Right lobe of liver (tissue), 4 donors: Measurements from ENCODE around the gene FBLN1.

Experiments
- CTCF ChIP-seq, 4 donors: fragments of 200-600 bp in 3 of 4; fragments of 450-650 bp in 1 of 4; IDR thresholded peaks; one replicate each; pipeline versions ENCODE4 v1.5.1 to v1.8.0; 2016 to 2022; ENCODE audit warnings: antibody characterized with exemption in 4 of 4, mild to moderate bottlenecking in 2 of 4
- POLR2A ChIP-seq: fragments of 450-650 bp; IDR thresholded peaks from one replicate; pipeline ENCODE4 v1.6.1; 2017; ENCODE audit warnings: antibody characterized with exemption, mild to moderate bottlenecking
- donor health status: DM: no; HTN: no; CAD: no.
- donor health status: DM: no; HTN: no; CAD: no.
- donor health status: DM: no; HTN: yes; CAD: no.

DNA sequence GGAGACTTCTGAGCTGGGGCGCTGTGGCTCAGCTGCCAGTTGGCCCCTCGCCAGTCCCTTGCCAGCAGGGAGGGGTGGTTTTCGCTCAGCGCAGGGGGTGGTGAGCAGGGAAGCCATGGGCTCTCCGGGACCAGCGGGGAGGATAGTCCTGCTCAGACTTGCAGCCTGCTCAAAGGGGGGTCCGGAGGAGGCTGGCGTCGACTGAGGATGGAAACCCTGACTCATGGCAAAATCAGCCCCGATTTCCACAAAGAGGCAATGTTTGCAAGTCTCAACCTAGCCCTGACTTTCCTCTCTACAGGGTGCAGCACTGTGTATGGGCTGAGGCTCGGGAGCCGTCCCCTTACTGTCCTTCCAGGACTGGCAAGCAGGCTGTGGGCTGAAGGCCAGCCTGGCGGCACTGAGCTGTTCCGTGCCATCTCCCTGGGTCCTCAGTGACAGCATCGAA lies 35.1 kb downstream of the FBLN1 start:
- TF ChIP-seq CTCF (IDR thresholded peaks at IDR 0.05), result no peak
- no peak for TF ChIP-seq POLR2A
